ENCODE data around the gene CD247.

The CD247 gene

GRCh38 chr1:167428395-167428794 lies 89.9 kb downstream of the CD247 start:
- TF ChIP-seq CTCF (IDR thresholded peaks at IDR 0.05): no peak

GRCh38 chr1:167427848-167428247 lies 90.5 kb downstream of the CD247 start:
- TF ChIP-seq CTCF (IDR thresholded peaks at IDR 0.05): no peak

GRCh38 chr1:167426716-167427115 lies 91.6 kb downstream of the CD247 start:
- TF ChIP-seq CTCF (IDR thresholded peaks at IDR 0.05): no peak

- no peak for TF ChIP-seq CTCF (IDR thresholded peaks at IDR 0.05)
Observed at GRCh38 chr1:167425482-167425881, 92.8 kb downstream of the CD247 start.

- no peak for TF ChIP-seq CTCF (IDR thresholded peaks at IDR 0.05)
Observed at GRCh38 chr1:167423684-167424619, 94.4 kb downstream of the CD247 start.

- TF ChIP-seq CTCF (IDR thresholded peaks at IDR 0.05): no peak
Observed at GRCh38 chr1:167420510-167420909, 97.8 kb downstream of the CD247 start.

- no peak for TF ChIP-seq CTCF (IDR thresholded peaks at IDR 0.05)
Observed at GRCh38 chr1:167419245-167419644, 99.1 kb downstream of the CD247 start.

Measured in LNCAP (cell line).